Panc1 (cell line): ENCODE data around the gene C19orf47. TPM values are rescaled to one million over a fixed set of nuclear protein-coding genes. Genes with fewer than 3 reads are reported as not detected.

ENCODE experiments used
- ATAC-seq: fragments of 200-7000 bp; cut with Tn5 transposase; 2 replicates; pipeline ENCODE4 v1.9.1; 2020; ENCODE audit warnings: mild to moderate bottlenecking, moderate library complexity
- BruUV-seq: library from RNA; stranded (reverse); fragments of 400-500 nt; replicated peaks from 2 replicates; lab custom pipeline; 2021; lab: Mats Ljungman, UMichigan
- CTCF ChIA-PET: fragments of 300-600 bp; sonication (Branson Sonifier 250); formaldehyde crosslinking; loops from one replicate; lab custom pipeline; 2022; ENCODE audit warnings: antibody characterized with exemption; lab: Charles Lee
- POLR2A ChIA-PET: fragments of 300-600 bp; sonication (Branson Sonifier 250); formaldehyde crosslinking; loops from one replicate; lab custom pipeline; 2022; ENCODE audit warnings: antibody characterized with exemption; lab: Charles Lee
- DNase-seq: peaks from one replicate; pipeline ENCODE4 v3.0.0-alpha.2; 2010; ENCODE audit warnings: low read depth, low spot score
- H3K27ac ChIP-seq: 2 replicates; pipeline ENCODE4 v1.5.1; 2011; ENCODE audit warnings: mild to moderate bottlenecking, low read length, inconsistent platforms
- H3K27me3 ChIP-seq: fragments of 200-500 bp; sonication (Bioruptor generic); 2 replicates; pipeline ENCODE4 v1.6.0; 2014; ENCODE audit warnings: low read length, inconsistent platforms; ENCODE audit not compliant: control insufficient read depth, insufficient read depth
- H3K36me3 ChIP-seq: fragments of 200-500 bp; sonication (Bioruptor generic); 2 replicates; pipeline ENCODE4 v1.5.1; 2014; ENCODE audit warnings: inconsistent platforms, mild to moderate bottlenecking, low read length, moderate library complexity; ENCODE audit not compliant: control insufficient read depth, insufficient read depth
- H3K4me1 ChIP-seq: 2 replicates; pipeline ENCODE4 v1.5.1; 2011; ENCODE audit warnings: inconsistent platforms, mild to moderate bottlenecking, low read length, moderate library complexity; ENCODE audit not compliant: control insufficient read depth, insufficient read depth
- H3K4me3 ChIP-seq, 2 experiments: 2 replicates each; pipeline ENCODE4 v1.5.1; 2011 to 2012; ENCODE audit warnings: low read depth in 2 of 2, low read length in 2 of 2, mild to moderate bottlenecking in 2 of 2, inconsistent platforms in 1 of 2, moderate library complexity in 1 of 2
- H3K9me3 ChIP-seq: fragments of 200-500 bp; sonication (Bioruptor generic); 2 replicates; pipeline ENCODE4 v1.5.1; 2014; ENCODE audit warnings: low read depth, mild to moderate bottlenecking, inconsistent platforms, low read length, moderate library complexity; ENCODE audit not compliant: control insufficient read depth, insufficient read depth
- POLR2AphosphoS5 ChIP-seq: IDR thresholded peaks from 2 replicates; pipeline ENCODE4 v1.6.1; 2012; ENCODE audit warnings: mild to moderate bottlenecking, low read depth, low read length, moderate library complexity
- SIN3A ChIP-seq: IDR thresholded peaks from 2 replicates; pipeline ENCODE4 v1.6.1; 2012; ENCODE audit warnings: low read depth, mild to moderate bottlenecking, low read length, moderate library complexity, borderline replicate concordance; ENCODE audit not compliant: insufficient read depth
- TCF7L2 ChIP-seq: IDR thresholded peaks from 2 replicates; pipeline ENCODE4 v1.6.1; 2011; ENCODE audit warnings: mild to moderate bottlenecking, low read depth, low read length, inconsistent platforms
- in situ Hi-C: cut with HindIII; loops from 2 replicates; pipeline ENCODE4 v1.10.0; 2016; ENCODE audit warnings: low sequenced_read_pairs, low pct_unique_long_range_greater_than_20kb
- intact Hi-C: fragments of 100-400 bp; cut with micrococcal nuclease; formaldehyde crosslinking; loops from one replicate; pipeline ENCODE4 v1.10.0; 2022; ENCODE audit not compliant: unreplicated experiment
- total RNA-seq: library from RNA; stranded (reverse); gene quantifications from one replicate; pipeline ENCODE4 v1.2.1, GENCODE V29; 2021; ENCODE audit not compliant: unreplicated experiment
- TF ChIP-seq, protein P1 (sequence below): fragments of 450-650 bp; IDR thresholded peaks from 2 replicates; pipeline ENCODE4 v1.5.1; 2017; ENCODE audit warnings: mild to moderate bottlenecking
- TF ChIP-seq, protein P2 (sequence below), 2 experiments: IDR thresholded peaks; 2 replicates each; pipeline ENCODE4 v1.6.1; 2011 to 2012; ENCODE audit warnings: low read depth in 2 of 2, control low read depth in 1 of 2, low read length in 1 of 2, mild to moderate bottlenecking in 1 of 2, moderate library complexity in 1 of 2; ENCODE audit not compliant: insufficient read depth in 1 of 2

C19orf47 gene
- total RNA-seq, 1 experiment from 2014 or later, result 29.0 TPM

DNA sequence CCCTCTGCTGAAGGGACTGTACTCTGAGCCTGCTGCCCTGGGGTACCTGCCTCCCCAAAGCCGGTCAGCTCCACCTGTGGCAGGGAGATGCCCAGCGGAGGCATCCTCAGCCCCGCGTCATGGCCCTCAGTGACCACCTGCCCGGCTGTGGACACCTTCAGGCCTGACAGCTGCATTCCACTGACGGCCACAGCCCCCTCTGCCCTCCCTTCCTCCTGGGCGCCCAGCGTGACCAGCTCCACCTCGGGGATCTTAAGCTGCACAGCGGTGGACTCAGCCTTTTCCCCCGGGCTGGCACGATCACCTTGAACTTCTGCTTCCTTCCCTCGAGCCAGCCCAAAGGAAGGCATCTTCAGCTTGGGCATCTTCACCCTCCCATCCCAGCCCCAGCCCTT lies 46.6 kb upstream of the C19orf47 start:
- in situ Hi-C loops, result no loop called here
- Histone ChIP-seq H3K27me3 (no peaks in the 10 kb centered on the region), H3K36me3 (no peaks in the 10 kb centered on the region), H3K4me1 (no peaks in the 10 kb centered on the region), H3K4me3 (no peak overlapping the region), H3K27ac (no peak overlapping the region), H3K9me3 (no peaks in the 10 kb centered on the region)
- TF ChIP-seq, protein P1, sequence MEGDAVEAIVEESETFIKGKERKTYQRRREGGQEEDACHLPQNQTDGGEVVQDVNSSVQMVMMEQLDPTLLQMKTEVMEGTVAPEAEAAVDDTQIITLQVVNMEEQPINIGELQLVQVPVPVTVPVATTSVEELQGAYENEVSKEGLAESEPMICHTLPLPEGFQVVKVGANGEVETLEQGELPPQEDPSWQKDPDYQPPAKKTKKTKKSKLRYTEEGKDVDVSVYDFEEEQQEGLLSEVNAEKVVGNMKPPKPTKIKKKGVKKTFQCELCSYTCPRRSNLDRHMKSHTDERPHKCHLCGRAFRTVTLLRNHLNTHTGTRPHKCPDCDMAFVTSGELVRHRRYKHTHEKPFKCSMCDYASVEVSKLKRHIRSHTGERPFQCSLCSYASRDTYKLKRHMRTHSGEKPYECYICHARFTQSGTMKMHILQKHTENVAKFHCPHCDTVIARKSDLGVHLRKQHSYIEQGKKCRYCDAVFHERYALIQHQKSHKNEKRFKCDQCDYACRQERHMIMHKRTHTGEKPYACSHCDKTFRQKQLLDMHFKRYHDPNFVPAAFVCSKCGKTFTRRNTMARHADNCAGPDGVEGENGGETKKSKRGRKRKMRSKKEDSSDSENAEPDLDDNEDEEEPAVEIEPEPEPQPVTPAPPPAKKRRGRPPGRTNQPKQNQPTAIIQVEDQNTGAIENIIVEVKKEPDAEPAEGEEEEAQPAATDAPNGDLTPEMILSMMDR, result no peak
- TF ChIP-seq TCF7L2 (no peak), POLR2AphosphoS5 (no peak), SIN3A (no peak)
- TF ChIP-seq, protein P2, sequence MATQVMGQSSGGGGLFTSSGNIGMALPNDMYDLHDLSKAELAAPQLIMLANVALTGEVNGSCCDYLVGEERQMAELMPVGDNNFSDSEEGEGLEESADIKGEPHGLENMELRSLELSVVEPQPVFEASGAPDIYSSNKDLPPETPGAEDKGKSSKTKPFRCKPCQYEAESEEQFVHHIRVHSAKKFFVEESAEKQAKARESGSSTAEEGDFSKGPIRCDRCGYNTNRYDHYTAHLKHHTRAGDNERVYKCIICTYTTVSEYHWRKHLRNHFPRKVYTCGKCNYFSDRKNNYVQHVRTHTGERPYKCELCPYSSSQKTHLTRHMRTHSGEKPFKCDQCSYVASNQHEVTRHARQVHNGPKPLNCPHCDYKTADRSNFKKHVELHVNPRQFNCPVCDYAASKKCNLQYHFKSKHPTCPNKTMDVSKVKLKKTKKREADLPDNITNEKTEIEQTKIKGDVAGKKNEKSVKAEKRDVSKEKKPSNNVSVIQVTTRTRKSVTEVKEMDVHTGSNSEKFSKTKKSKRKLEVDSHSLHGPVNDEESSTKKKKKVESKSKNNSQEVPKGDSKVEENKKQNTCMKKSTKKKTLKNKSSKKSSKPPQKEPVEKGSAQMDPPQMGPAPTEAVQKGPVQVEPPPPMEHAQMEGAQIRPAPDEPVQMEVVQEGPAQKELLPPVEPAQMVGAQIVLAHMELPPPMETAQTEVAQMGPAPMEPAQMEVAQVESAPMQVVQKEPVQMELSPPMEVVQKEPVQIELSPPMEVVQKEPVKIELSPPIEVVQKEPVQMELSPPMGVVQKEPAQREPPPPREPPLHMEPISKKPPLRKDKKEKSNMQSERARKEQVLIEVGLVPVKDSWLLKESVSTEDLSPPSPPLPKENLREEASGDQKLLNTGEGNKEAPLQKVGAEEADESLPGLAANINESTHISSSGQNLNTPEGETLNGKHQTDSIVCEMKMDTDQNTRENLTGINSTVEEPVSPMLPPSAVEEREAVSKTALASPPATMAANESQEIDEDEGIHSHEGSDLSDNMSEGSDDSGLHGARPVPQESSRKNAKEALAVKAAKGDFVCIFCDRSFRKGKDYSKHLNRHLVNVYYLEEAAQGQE (IDR thresholded peaks at IDR 0.05; ENCODE audit: insufficient read depth in 1 of 2, low read depth in 2 of 2, low read length in 1 of 2), result no peak
- ATAC-seq, result no peak
- no peak for DNase-seq
- intact Hi-C loops, result no loop called here
- POLR2A ChIA-PET, result no interaction called here
- no TSS peak for BruUV-seq
- CTCF ChIA-PET, result no interaction called here

DNA sequence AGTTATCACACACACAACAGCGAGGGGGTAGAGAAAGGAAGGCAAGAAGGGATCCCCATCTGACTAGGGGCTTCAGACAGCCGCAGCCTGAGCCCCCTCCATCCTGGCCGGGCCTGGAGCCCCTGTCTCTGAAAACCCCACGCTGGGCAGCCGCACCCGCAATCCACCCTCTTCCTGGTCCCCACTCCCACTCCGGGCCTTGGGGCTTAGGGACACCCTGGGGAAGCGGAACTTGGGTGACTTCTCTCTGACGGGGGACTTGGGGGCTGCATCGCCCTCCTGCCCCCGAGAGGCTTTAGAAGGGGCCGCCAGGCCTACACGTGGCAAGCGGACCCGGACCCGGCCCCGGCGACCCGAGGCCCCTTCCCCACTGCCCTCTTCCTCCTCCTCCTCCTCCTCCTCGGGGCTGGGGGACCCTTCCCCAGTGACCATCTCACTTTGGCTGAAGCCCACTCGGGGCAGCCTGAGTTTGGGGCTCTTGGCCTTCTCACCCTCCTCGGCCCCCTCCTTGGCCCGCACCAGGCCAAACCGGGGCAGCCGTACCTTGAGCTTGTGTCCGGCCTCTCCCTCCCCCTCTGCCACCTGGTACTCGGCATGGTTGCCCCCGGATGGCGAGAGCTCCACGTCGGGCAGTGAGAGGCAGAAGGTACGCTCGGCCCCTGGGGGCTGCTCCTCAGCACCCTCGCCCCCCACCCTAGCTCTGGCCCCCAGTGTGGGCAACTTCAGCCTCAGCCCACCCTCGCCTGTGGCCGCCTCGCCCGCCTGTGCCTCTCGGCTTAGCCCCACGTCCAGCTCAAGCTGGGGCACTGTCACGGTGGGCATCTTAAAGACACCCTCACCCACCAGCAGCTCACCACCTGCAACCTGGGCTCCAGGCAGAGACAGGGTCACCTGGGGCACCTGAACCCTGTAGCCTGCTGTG lies 46.0 kb upstream of the C19orf47 start:
- no peak overlapping the region for H3K27ac ChIP-seq
- H3K27me3 ChIP-seq, result no peaks in the 10 kb centered on the region
- H3K4me3 ChIP-seq, result no peak overlapping the region
- ChIA-PET CTCF (no interaction called here), POLR2A (no interaction called here)
- no peaks in the 10 kb centered on the region for H3K9me3 ChIP-seq
- in situ Hi-C loops, result no loop called here
- DNase-seq (no peak), ATAC-seq (no peak)
- no peak for TF ChIP-seq POLR2AphosphoS5
- no peak for TF ChIP-seq SIN3A
- TF ChIP-seq, protein P2 (IDR thresholded peaks at IDR 0.05; ENCODE audit: insufficient read depth in 1 of 2, low read depth in 2 of 2, low read length in 1 of 2), result no peak
- TF ChIP-seq TCF7L2, result no peak
- TF ChIP-seq, protein P1, result no peak
- no peaks in the 10 kb centered on the region for H3K36me3 ChIP-seq
- intact Hi-C loops, result no loop called here
- no TSS peak for BruUV-seq
- no peaks in the 10 kb centered on the region for H3K4me1 ChIP-seq
